MG63 (cell line): ENCODE data around the gene MTMR11. TPM values are rescaled to one million over a fixed set of nuclear protein-coding genes. Genes with fewer than 3 reads are reported as not detected.
"Not testable (repeated sequence)": the region's sequence is repeated elsewhere in the genome, so short reads cannot be mapped to it uniquely, and the experiment has no call there.

Experiments
- DNase-seq: peaks from one replicate; pipeline ENCODE4 v3.0.0-alpha.2; 2020
- H3K27me3 ChIP-seq: fragments of 250-450 bp; sonication (Bioruptor Pico); 2 replicates; pipeline ENCODE4 v1.5.1; 2020; ENCODE audit warnings: mild to moderate bottlenecking, moderate library complexity
- H3K36me3 ChIP-seq: fragments of 250-450 bp; sonication (Bioruptor Pico); 2 replicates; pipeline ENCODE4 v1.5.1; 2020; ENCODE audit warnings: mild to moderate bottlenecking, moderate library complexity
- H3K4me3 ChIP-seq: fragments of 250-450 bp; sonication (Bioruptor Pico); 2 replicates; pipeline ENCODE4 v1.5.1; 2020; ENCODE audit warnings: mild to moderate bottlenecking, moderate library complexity
- H3K9me3 ChIP-seq: fragments of 250-450 bp; sonication (Bioruptor Pico); 2 replicates; pipeline ENCODE4 v1.5.1; 2020; ENCODE audit warnings: mild to moderate bottlenecking, moderate library complexity
- total RNA-seq: library from RNA; depleted of rRNA; stranded (reverse); fragments of >200 nt; shearing (Covaris generic); gene quantifications from 2 replicates; pipeline ENCODE4 v1.2.3, GENCODE V29; 2014; ENCODE audit warnings: low replicate concordance

The MTMR11 gene
- total RNA-seq, 1 experiment from 2014 or later = 3.0 TPM

DNA sequence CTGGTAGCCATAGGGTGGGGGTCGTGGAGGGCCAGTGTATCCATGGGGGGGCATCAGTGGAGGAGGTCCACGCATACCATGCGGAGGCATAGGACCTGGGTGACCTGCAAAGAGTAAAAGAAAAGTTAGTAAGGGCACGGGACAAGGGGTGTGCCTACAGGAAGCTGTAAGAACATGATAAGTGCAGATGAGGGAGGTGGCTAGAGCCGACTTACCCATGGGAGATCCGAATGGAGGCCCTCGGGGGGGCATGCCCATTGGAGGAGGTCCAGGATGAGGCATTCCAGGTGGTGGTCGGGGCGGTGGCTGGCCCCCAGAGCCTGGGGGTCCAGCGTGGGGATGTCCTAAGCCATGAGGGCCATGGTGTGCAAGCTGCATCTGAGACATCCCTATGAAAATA, 13.1 kb downstream of the MTMR11 start:
- H3K9me3 ChIP-seq = no peaks in the 10 kb centered on the region
- peaks cover 58% of the 10 kb centered on the region for H3K36me3 ChIP-seq

DNA sequence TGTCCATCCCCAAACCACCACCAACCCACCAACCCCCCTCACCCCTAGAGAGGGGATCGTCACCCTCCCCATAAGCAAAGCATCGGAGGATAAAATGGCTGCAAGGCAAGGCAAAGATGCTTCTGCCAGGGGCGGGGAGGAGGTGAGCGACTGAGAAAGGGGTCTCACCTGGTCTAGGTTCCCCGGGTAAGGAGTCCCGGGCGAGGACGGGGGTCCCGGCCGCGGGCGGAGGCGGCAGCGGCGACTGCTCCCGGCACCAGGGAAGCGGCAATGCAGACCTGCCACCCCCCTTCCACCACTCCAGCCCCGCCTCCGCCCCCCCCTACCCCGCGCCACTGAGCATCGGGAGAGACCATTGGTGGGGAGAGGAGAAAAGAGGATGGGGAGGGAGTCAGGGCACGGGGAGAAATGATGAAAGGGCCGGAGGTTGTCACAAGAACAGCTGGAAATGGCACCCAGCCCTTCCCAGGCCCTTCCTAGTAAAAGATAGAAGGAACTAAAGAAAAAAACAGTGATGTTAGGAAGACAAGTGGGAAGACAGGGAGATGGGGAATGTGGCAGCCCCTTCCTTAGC, 19.0 kb downstream of the MTMR11 start, which contains the start of gene SV2A:
SV2A (minus strand) TSS at position 274 of the 574 bp plus-strand sequence. CDS start 4,004 bp downstream, outside the sequence.
- DNase-seq = no peak
- Histone ChIP-seq H3K27me3 (no peaks in the 10 kb centered on the region), H3K9me3 (no peaks in the 10 kb centered on the region), H3K36me3 (peaks cover 9% of the 10 kb centered on the region; the same call in 1 of the 2 replicates), H3K4me3 (no peak within 1 kb of the TSS)

More for the DNA sequence above, 13.1 kb downstream of the MTMR11 start:
- DNase-seq = no peak
- Histone ChIP-seq H3K4me3 (no peak overlapping the region), H3K27me3 (no peaks in the 10 kb centered on the region)

DNA sequence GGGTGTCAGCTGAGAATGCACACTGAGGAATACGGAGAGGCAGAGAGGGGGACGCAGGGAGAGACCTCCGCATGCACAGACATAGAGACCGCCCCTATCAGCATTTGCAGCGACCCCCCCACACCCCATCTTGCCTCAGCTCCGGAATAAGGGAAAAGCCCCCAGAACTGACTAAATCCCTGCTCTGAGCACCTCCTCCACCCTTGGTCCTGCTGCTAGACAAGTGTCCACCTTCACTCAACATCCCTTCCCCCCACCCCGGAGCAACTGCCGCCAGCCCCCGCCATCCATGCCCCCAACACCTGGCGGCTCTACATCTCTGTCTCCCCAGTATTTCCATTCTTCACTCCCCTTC, 19.8 kb downstream of the MTMR11 start:
- Histone ChIP-seq H3K9me3 (no peaks in the 10 kb centered on the region), H3K4me3 (no peak overlapping the region), H3K36me3 (peaks cover 7% of the 10 kb centered on the region; the same call in 1 of the 2 replicates), H3K27me3 (no peaks in the 10 kb centered on the region)
- DNase-seq = no peak

DNA sequence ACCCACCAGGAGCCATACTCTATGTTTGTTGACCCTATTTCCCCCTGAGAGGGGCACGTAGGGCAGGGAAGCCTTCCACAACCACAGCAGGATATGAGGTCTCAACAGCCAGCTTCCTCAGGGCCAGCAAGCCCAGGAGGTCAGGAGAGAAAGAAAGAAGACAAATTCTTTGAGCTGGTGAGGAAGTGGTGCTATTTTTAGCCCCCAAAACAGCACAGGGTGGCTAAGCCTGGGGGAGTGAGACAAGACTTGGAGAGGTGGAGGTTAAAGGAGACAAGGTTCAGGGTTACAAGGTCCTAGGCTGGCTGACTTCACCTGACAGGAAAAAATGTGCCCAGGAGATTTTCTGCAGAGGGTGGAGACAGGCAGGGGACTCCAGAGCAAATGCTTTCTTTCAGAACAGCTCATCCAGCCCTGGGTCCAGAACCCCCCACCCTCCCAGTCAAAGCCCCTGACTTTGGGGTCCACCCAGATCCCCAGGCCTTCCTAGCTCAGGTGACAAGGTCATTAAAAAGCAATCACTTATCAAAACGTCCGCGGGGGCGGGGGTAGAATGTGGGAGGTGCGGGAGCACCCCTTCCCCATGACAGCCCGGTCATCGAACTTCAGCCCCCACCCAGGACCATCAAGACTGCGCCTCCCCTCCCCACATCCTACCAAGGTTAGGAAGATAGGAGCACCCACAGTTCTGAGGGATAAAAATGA, 20.3 kb downstream of the MTMR11 start:
- Histone ChIP-seq H3K4me3 (no peak overlapping the region), H3K36me3 (peaks cover 2% of the 10 kb centered on the region; the same call in 1 of the 2 replicates), H3K9me3 (no peaks in the 10 kb centered on the region), H3K27me3 (no peaks in the 10 kb centered on the region)
- DNase-seq = no peak

DNA sequence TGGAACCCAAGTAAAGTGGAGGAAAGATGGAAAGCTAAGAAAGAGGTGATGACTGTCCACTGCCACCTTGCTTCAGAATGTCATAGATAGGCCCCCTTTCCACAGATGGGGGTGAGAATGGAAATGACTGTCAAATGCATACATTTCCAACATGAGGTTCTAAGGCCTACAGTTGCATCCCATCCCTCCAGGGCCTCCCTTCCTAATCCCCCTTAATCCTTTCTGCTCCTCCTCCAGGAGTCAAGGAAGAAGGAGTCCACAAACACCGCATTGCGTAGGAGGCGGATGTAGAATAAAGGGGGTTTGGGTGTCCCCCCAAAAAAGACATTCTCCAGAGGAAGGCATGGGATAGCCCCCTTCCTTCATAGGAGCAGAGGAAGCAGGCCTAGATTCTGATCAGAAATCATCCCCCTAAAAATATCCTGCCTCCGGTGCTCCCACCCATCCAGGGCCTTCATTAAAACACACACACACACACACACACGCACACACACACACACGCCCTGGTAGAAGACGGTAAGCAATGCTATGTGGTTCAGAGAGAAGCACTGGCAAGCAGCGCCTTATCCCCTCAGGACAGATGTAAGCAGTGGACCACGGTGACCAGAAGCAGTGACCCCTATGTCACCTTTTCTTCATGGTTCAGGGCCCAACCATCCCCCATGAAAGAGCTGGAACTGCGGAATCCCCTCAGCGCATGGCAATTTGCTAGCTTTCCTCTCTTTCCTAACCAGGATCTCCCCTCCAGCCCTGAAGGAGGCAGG, 21.1 kb downstream of the MTMR11 start:
- Histone ChIP-seq H3K9me3 (no peaks in the 10 kb centered on the region), H3K36me3 (no peaks in the 10 kb centered on the region), H3K27me3 (no peaks in the 10 kb centered on the region), H3K4me3 (no peak overlapping the region)
- no peak for DNase-seq

DNA sequence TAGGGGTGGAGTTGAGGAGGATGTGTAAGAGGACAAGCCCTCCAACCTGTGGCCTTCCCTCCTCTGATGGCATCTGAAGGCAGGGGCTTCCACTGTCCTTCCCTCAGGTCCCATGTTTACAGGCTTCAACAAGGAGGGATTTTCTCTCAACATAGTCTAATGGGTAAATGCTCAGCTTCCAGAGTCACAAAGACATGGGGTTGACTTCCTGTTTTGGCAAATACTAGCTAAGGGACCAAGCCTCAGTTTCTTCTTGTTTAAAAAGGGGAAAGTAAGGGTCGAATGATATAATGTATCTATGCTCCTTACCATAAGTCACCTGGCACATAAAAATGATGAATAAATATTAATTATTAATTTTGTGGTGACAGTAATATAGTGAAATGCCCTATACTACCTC, 22.1 kb downstream of the MTMR11 start:
- Histone ChIP-seq H3K27me3 (no peaks in the 10 kb centered on the region), H3K9me3 (no peaks in the 10 kb centered on the region), H3K4me3 (no peak overlapping the region), H3K36me3 (no peaks in the 10 kb centered on the region)
- DNase-seq = no peak

DNA sequence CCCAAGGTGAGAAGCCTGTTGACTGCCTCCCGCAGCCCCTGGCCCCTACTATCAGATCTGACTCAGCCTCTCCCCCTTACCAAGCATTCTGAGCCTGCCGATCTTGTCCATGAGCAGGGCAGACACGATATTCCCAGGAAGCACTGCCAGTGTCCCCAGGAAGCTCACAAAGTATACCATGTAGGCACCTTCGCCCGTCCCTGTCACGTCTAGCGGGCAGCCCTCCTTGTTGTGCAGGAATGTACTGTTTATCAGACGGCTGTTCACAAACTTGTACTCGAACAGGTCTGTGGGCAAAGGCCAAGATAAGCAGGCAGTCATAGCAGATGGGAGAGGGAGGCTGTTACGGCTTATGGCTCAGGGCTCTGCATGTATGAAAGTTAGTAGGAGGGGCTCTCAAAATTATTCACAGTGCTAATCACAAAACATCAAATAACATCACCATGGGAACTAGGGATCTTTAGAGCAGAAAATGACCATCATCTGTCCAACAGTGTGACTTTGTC, 30.1 kb downstream of the MTMR11 start:
- Histone ChIP-seq H3K4me3 (no peak overlapping the region), H3K9me3 (no peaks in the 10 kb centered on the region), H3K36me3 (no peaks in the 10 kb centered on the region; the same call in 1 of the 2 replicates), H3K27me3 (no peaks in the 10 kb centered on the region)
- no peak for DNase-seq

DNA sequence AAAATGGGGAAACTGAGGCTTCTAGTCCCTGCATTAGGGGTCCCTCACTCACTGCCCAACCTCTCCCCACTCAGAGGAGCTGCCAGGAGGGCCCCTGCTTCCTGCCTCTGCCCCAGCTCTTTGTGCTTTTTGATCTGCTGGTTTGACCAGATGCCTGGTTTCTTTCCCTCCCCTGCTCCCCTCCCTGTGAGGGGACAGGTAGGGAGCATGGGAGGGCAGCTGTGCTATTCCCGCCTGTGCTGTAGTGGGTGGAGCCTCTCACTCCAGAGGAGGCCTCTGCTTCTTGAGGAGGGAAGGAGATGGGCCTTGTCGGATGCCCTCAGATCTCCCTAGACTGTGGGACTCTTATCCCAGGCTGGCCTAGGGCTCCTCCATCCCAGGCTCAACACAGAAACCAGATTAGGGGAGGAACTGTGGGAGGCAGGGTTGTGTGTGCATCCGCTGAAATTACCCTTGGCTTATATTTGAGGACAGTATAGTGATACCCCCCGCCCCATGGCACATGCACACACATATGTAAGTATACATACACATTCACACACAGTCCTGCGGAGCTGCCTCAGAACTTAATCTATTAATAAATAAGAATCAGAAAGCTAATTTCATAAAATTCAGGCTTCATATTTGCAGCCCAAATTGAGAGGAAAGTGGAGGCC, 32.7 kb downstream of the MTMR11 start:
- Histone ChIP-seq H3K4me3 (no peak overlapping the region), H3K36me3 (peaks cover 5% of the 10 kb centered on the region; the same call in 1 of the 2 replicates), H3K9me3 (no peaks in the 10 kb centered on the region), H3K27me3 (no peaks in the 10 kb centered on the region)
- DNase-seq = no peak

DNA sequence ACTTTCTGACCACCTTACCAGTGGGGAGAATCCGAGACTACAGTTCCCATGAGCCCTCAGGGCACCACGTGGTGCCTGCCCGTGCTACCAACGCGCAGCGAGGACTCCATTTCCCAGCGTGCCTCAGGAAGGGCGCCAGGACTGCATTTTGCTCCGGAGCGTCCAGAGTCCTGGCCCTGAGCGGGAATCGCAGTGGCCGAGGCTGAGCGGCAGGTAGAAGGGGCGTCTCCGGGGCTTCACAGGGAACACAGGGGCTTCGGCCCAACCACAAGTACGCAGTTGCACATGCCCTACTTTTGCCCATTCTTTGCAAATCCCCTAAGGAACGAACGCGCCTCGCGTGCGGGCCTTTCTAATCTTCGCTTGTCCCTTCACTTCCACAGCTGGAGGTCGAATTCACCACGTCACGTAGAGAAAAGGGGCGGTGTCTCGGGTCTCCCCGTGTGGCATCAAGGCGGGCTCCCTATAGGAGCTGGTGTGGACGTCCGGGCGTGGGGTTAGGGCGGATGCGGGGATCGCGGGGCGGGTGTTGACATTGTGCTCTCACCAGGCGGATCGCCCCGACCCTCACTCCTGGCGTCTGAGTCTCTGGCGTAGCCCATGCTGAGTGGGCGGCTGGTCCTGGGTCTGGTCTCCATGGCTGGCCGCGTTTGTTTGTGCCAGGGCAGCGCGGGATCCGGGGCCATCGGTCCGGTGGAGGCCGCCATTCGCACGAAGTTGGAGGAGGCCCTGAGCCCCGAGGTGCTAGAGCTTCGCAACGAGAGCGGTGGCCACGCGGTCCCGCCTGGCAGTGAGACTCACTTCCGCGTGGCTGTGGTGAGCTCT, 37.0 kb downstream of the MTMR11 start, which contains the start of gene BOLA1:
BOLA1 (plus strand) TSS at position 109 of the 825 bp plus-strand sequence; CDS start at position 601, 492 bp downstream.
- Histone ChIP-seq H3K27me3 (no peaks in the 10 kb centered on the region), H3K9me3 (no peaks in the 10 kb centered on the region), H3K4me3 (peak within 1 kb of the TSS; percentile 74), H3K36me3 (peaks cover 5% of the 10 kb centered on the region; the same call in 1 of the 2 replicates)
- peak; percentile 95 for DNase-seq

DNA sequence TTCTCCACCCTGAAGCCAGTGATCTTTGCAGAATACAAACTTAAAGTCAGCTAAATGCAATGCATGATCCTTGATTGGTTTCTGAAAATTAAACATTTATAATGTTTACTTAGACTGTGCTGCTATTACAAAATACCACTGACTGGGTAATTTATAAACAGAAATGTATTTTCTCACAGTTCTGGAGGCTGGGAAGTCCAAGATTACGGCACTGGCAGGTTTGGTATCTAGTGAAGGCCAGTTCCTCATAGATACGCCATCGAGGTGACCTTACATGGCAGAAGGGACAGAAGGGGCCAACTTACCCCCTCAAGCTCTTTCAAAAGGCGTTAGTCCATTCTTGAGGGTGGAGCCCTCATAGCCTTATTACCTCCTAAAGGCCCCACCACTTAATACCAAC, 40.1 kb downstream of the MTMR11 start:
- H3K36me3 ChIP-seq = peaks cover 5% of the 10 kb centered on the region; the same call in 1 of the 2 replicates
- H3K27me3 ChIP-seq = no peaks in the 10 kb centered on the region
- no peak for DNase-seq
- no peaks in the 10 kb centered on the region for H3K9me3 ChIP-seq
- H3K4me3 ChIP-seq = no peak overlapping the region

DNA sequence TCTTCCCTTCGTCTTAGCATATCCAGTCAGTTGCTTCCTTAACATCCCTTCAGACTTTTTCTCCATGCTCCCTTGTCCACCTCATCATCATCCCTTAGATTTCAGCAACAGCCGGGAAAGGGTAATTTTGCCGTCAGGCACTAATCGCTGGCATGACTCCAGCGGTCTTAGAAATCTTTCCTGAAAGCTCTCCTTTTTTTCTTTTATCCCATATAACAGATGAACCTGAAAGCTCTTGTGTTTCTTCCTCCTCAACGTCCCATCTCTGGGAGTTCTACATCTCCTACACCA, 47.7 kb downstream of the MTMR11 start:
- Histone ChIP-seq H3K4me3 (peak overlapping the region; percentile 68), H3K9me3 (no peaks in the 10 kb centered on the region), H3K27me3 (no peaks in the 10 kb centered on the region), H3K36me3 (no peaks in the 10 kb centered on the region)
- DNase-seq = peak; percentile 31

DNA sequence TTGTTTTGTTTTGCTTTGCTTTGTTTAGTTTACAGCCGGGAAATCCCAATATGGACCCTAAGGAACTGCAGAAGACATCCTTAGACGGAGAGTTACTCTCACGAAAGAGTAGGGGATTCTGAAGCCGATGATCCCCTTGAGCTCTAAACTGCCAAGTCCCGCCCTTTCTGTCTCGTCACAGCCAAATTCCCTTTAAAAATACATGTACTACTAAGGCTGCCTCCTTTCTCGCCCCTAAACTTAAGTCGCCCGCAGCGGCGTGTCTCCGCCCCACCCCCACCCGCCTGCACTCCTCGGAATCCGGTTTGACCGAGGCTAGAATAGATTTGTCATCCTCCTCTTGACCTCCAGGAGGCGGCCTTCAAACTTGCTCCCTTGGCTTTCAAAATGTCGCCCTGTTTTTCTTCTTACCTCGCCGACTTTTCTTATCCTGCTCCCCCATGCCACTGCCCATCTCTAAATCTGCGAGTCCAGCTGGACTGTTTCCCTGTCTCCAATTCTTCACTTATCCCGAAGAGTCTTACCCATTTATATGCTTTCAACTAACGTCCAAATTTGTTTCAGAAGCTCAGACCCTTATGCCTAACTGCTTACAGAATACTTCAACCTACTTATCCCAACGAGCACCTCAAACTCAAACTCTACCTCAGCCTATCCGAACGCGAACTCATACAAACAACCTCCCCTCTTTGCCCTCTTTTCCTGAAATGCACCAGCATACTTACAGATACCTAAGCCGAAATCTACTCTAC, 48.3 kb downstream of the MTMR11 start:
- Histone ChIP-seq H3K9me3 (no peaks in the 10 kb centered on the region), H3K4me3 (peak overlapping the region; percentile 68), H3K27me3 (no peaks in the 10 kb centered on the region), H3K36me3 (no peaks in the 10 kb centered on the region)
- peak; percentile 87 for DNase-seq

DNA sequence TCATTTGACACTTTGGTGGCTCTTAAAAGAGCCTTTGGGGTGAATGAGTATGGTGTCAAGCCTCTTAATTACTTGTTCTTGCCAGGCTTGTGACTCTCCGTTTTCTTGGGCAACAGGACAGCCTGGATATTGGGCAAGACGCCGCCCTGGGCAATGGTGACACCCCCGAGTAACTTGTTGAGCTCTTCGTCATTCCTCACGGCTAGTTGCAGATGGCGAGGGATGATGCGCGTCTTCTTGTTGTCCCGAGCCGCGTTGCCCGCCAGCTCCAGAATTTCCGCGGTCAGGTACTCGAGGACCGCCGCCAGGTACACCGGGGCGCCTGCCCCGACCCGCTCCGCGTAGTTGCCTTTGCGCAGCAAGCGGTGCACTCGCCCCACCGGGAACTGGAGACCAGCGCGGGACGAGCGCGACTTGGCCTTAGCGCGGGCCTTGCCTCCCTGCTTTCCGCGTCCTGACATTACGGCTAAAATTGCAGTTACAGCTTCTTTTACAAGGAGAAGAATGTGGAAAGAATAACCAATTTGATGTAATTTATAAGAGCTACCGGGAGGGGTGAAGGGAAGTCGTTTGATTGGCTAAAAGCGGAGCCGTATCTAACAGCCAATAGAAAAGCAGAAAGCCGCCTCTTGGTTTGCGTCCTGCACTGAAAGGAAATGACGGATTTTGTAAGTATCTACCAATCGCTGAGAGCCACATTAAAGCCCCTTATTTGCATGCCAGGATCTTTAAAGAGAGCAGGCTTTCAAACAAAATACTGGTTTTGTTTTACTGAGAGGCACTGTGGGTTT, 49.0 kb downstream of the MTMR11 start:
- H3K36me3 ChIP-seq = no peaks in the 10 kb centered on the region
- H3K4me3 ChIP-seq = peak overlapping the region; percentile 68
- DNase-seq = peak; percentile 89
- no peaks in the 10 kb centered on the region for H3K9me3 ChIP-seq
- H3K27me3 ChIP-seq = no peaks in the 10 kb centered on the region

DNA sequence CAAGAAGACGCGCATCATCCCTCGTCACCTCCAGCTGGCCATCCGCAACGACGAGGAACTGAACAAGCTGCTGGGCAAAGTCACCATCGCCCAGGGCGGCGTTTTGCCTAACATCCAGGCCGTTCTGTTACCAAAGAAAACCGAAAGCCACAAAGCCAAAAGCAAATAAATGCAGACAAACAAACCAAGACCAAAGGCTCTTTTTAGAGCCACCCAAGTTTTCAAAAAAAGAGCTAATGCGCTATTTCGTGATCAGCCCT, 49.6 kb downstream of the MTMR11 start:
- not testable (repeated sequence) for H3K9me3 ChIP-seq, H3K36me3 ChIP-seq, H3K27me3 ChIP-seq, DNase-seq
- peak overlapping the region; percentile 68 for H3K4me3 ChIP-seq
